Measurements from ENCODE around the gene LTBP1.
A peak's percentile ranks its signal among the peaks of the same experiment; 100 is the strongest.

The LTBP1 gene

DNA sequence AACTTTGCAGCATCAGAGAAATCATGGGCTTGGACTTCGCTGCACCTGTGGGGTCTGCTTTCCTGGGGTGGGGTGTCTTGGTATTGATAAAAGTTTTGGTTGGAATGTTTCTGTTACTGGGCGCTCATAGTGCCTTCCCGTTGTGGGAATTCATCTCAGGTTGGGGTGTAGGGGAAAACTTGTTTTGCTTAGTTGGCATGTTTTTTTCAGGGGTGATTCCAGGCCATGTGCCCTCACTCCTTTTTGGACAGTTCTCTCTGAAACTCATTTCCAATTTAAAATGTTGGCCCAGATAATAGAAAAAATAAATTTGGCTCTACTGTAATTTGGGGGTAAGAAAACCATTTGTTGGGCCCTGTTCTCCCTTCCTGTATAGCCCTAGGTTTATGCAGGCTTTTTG, 1.5 kb downstream of the LTBP1 start:
- Histone ChIP-seq H3K9me3 (ENCODE audit: control insufficient read depth, low read length) (no peaks in the 10 kb centered on the region), H3K9ac (ENCODE audit: low read length) (no peak overlapping the region), H3K36me3 (ENCODE audit: control insufficient read depth, insufficient read depth, low read length, severe bottlenecking) (no peaks in the 10 kb centered on the region), H3K4me3 (ENCODE audit: low read length) (no peak overlapping the region), H3K27me3 (replicated peaks; ENCODE audit: control insufficient read depth, insufficient read depth, low read length) (peaks cover 25% of the 10 kb centered on the region), H3K4me1 (ENCODE audit: control insufficient read depth, insufficient read depth, low read length) (no peaks in the 10 kb centered on the region)
- DNase-seq (ENCODE audit: low read depth) = no peak

DNA sequence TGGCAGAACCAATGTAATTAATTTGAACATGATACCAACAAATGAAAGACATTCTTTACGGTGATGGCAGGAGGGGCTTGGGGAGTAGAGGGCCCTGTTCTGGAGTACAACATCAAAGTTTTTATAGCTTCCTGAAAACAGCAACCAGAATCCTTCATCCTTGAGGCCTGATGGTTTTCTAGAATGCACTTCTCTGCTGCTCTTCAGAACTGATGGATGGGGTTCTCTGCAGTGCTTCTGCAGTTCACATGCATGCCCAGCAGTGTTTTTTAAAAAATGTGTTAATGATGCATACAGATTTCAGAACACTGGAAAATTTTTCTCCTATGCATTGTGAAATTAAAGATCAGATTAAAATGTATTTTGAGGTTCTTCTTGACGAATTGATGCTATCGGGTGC, 2.5 kb downstream of the LTBP1 start:
- Histone ChIP-seq H3K9me3 (ENCODE audit: control insufficient read depth, low read length) (no peaks in the 10 kb centered on the region), H3K36me3 (ENCODE audit: control insufficient read depth, insufficient read depth, low read length, severe bottlenecking) (no peaks in the 10 kb centered on the region), H3K9ac (ENCODE audit: low read length) (no peak overlapping the region), H3K4me1 (ENCODE audit: control insufficient read depth, insufficient read depth, low read length) (no peaks in the 10 kb centered on the region), H3K4me3 (ENCODE audit: low read length) (no peak overlapping the region), H3K27me3 (replicated peaks; ENCODE audit: control insufficient read depth, insufficient read depth, low read length) (peaks cover 25% of the 10 kb centered on the region)
- no peak for DNase-seq (ENCODE audit: low read depth)

DNA sequence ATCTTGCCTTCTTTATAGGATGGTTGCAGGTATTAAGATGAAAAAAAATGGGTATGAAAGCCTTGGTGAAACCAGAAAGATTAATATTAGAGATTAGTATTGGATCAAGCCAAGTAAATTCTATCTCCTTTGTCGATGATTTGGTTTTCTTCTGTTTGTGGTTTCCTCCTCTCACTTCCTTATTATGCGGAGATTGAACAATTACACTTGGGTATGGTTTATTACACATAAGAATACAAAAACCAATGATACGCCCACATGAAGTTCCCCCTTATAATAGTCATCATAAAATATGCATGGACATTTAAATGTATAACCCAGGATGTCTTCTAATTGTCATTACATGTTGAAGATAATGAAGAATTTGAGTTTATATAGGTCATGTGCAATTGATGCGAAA, 4.9 kb downstream of the LTBP1 start:
- no peak for DNase-seq (ENCODE audit: low read depth)
- no peaks in the 10 kb centered on the region for H3K36me3 ChIP-seq (ENCODE audit: control insufficient read depth, insufficient read depth, low read length, severe bottlenecking)
- no peaks in the 10 kb centered on the region for H3K4me1 ChIP-seq (ENCODE audit: control insufficient read depth, insufficient read depth, low read length)
- H3K4me3 ChIP-seq (ENCODE audit: low read length) = no peak overlapping the region
- no peak overlapping the region for H3K9ac ChIP-seq (ENCODE audit: low read length)
- H3K27me3 ChIP-seq (replicated peaks; ENCODE audit: control insufficient read depth, insufficient read depth, low read length) = peaks cover 25% of the 10 kb centered on the region
- no peaks in the 10 kb centered on the region for H3K9me3 ChIP-seq (ENCODE audit: control insufficient read depth, low read length)

DNA sequence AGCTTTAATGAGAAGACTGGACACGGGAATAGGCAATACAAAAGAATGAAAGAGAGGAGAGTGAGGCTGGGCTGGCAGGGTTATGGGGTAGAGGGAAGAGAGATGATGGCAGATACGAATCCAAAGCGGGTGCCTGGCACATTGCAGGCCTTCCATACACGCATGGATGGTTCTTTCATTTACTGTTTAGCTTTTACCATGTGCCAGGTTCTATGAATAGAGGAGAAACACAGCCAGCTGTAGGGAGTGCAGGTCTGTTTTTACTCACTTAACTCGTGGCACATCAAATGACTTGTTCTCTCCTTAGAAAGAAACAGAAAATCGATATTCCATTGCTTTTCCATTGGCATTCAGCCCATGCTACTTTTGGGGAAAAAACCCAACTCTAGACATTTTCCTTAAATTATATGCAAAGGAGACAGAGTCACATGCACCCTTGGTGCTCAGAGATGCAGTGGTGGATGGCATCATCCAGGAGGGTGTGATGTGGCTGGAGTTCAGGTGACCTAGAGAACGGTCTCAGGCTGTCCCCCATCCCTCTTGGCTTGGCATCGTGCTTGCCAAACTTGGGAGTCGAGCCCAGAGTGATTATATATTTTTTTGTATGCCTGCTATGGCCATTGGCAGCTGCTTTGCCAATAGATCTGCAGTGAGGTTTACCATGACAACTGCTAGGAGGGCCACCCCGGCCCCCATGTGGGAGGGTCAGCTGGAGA, 6.2 kb downstream of the LTBP1 start:
- Histone ChIP-seq H3K4me1 (ENCODE audit: control insufficient read depth, insufficient read depth, low read length) (no peaks in the 10 kb centered on the region), H3K9me3 (ENCODE audit: control insufficient read depth, low read length) (no peaks in the 10 kb centered on the region), H3K36me3 (ENCODE audit: control insufficient read depth, insufficient read depth, low read length, severe bottlenecking) (no peaks in the 10 kb centered on the region), H3K27me3 (replicated peaks; ENCODE audit: control insufficient read depth, insufficient read depth, low read length) (peaks cover 36% of the 10 kb centered on the region), H3K9ac (ENCODE audit: low read length) (no peak overlapping the region), H3K4me3 (ENCODE audit: low read length) (no peak overlapping the region)
- DNase-seq (ENCODE audit: low read depth) = no peak

DNA sequence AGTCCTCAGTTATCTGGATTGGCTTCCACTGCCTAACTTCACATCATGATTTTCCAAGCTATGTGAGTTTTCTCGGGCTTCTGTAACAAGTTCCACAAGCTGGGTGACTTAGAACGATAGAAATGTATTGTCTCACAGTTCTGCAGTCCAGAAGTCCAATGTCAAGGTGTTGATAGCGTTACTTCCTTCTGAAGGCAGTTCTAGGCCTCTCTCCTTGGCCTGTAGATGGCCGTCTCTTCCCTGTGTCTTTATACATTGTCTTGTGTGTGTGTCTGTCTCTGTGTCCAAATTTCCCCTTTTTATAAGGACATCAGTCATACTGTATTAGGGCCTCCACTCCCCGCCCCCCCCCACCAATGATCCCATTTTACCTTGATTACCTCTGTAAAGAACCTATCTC, 7.5 kb downstream of the LTBP1 start:
- DNase-seq (ENCODE audit: low read depth) = no peak
- no peak overlapping the region for H3K4me3 ChIP-seq (ENCODE audit: low read length)
- H3K36me3 ChIP-seq (ENCODE audit: control insufficient read depth, insufficient read depth, low read length, severe bottlenecking) = no peaks in the 10 kb centered on the region
- peaks cover 31% of the 10 kb centered on the region for H3K27me3 ChIP-seq (replicated peaks; ENCODE audit: control insufficient read depth, insufficient read depth, low read length)
- H3K9me3 ChIP-seq (ENCODE audit: control insufficient read depth, low read length) = no peaks in the 10 kb centered on the region
- H3K4me1 ChIP-seq (ENCODE audit: control insufficient read depth, insufficient read depth, low read length) = peaks cover 9% of the 10 kb centered on the region
- H3K9ac ChIP-seq (ENCODE audit: low read length) = no peak overlapping the region

DNA sequence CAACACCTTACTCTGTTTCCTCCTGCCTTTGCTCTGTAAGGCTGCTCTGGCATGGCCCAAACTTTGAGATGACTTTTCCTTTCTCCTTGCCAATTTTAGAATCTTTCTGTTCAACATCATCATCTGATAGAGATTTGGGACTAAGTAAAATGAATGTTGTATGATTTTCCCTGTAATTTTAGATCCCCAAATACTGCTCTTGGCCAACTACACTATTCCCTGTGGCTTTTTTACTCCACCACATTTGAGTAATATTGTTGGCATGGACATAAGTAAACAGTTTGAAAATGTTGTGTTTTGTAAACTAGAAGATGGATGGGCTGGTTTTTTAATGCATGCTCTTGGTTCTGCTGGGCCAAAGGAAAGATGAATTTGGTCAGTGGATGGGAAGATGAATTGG, 12.1 kb downstream of the LTBP1 start:
- Histone ChIP-seq H3K27me3 (replicated peaks; ENCODE audit: control insufficient read depth, insufficient read depth, low read length) (peaks cover 15% of the 10 kb centered on the region), H3K36me3 (ENCODE audit: control insufficient read depth, insufficient read depth, low read length, severe bottlenecking) (no peaks in the 10 kb centered on the region), H3K4me1 (ENCODE audit: control insufficient read depth, insufficient read depth, low read length) (peaks cover 9% of the 10 kb centered on the region), H3K4me3 (ENCODE audit: low read length) (no peak overlapping the region), H3K9ac (ENCODE audit: low read length) (no peak overlapping the region), H3K9me3 (ENCODE audit: control insufficient read depth, low read length) (no peaks in the 10 kb centered on the region)
- DNase-seq (ENCODE audit: low read depth) = peak; percentile 44

DNA sequence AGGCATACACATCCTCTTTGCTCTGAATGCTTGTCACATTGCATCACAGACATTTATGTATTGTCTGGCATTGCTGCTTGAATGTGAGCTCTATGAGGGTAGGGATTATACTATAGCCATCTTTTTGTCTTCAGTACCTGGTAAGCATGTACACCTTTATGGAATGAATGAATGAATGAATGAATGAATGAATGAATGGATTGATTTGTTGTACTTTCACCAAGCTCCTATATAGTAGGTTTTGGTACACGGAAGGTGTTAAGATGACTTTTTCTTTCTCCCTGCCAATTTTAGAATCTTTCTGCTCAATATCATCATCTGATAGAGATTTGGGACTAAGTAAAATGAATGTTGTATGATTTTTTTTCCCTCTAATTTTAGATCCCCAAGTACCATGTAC, 13.5 kb downstream of the LTBP1 start:
- Histone ChIP-seq H3K9me3 (ENCODE audit: control insufficient read depth, low read length) (no peaks in the 10 kb centered on the region), H3K4me3 (ENCODE audit: low read length) (no peak overlapping the region), H3K4me1 (ENCODE audit: control insufficient read depth, insufficient read depth, low read length) (peaks cover 11% of the 10 kb centered on the region), H3K9ac (ENCODE audit: low read length) (no peak overlapping the region), H3K36me3 (ENCODE audit: control insufficient read depth, insufficient read depth, low read length, severe bottlenecking) (no peaks in the 10 kb centered on the region), H3K27me3 (replicated peaks; ENCODE audit: control insufficient read depth, insufficient read depth, low read length) (peaks cover 15% of the 10 kb centered on the region)
- DNase-seq (ENCODE audit: low read depth) = no peak

DNA sequence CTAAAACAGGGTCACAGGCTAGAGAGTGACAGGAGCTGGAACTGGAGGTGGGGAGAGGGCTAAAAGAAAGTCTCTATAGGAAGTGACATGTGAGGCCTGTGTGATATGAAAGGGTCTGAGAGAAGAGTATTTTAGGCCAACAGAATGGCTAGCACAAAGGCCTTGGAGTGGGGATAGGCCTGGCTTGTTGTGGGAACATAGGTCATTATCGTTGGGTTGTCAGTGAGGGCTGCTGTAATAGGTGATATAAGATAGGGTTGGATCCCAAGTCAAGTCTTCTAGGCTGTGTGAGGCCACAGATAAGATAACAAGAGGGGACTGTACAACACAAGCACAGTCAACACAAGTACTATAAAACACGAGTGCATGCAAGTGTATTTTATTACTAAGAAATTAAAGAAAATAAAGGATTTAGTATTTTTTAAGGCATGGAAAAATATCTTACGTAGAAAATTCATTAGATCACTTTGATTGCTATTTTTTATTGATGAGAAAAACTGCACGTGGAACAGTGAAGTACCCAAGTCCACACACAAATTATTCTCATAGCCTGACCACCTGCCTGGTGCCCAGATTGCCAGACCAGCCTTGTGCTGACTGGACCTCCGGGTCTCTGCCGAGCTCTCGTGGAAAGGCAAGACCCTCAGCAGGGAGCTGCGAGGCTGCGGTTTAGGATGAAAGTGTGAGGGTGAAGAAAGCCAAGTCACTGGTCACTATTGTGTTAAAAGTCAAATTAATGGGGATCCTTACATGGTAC, 14.1 kb downstream of the LTBP1 start:
- no peaks in the 10 kb centered on the region for H3K36me3 ChIP-seq (ENCODE audit: control insufficient read depth, insufficient read depth, low read length, severe bottlenecking)
- H3K4me1 ChIP-seq (ENCODE audit: control insufficient read depth, insufficient read depth, low read length) = peaks cover 11% of the 10 kb centered on the region
- DNase-seq (ENCODE audit: low read depth) = no peak
- no peak overlapping the region for H3K4me3 ChIP-seq (ENCODE audit: low read length)
- H3K9me3 ChIP-seq (ENCODE audit: control insufficient read depth, low read length) = no peaks in the 10 kb centered on the region
- H3K9ac ChIP-seq (ENCODE audit: low read length) = no peak overlapping the region
- peaks cover 15% of the 10 kb centered on the region for H3K27me3 ChIP-seq (replicated peaks; ENCODE audit: control insufficient read depth, insufficient read depth, low read length)

DNA sequence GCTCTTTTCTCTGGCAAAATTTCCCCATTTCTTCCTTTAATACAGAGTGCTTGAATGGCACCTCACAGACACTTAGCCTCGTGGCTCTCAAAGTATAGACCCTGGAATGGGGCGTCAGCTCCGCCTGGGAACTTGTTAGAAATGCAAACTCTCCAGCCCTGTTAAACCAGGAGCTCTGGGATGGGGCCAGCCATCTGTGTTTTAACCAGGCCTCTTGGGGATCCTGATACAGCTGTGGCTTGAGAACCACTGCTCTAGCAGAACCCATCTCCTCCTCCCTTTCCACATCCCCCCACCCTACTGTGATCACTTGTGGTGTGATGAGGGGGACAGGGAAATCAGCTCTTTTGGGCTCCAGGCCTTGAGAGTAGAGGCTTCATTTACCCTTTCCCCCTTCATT, 15.9 kb downstream of the LTBP1 start:
- Histone ChIP-seq H3K36me3 (ENCODE audit: control insufficient read depth, insufficient read depth, low read length, severe bottlenecking) (no peaks in the 10 kb centered on the region), H3K27me3 (replicated peaks; ENCODE audit: control insufficient read depth, insufficient read depth, low read length) (peaks cover 2% of the 10 kb centered on the region), H3K4me1 (ENCODE audit: control insufficient read depth, insufficient read depth, low read length) (peaks cover 11% of the 10 kb centered on the region), H3K9ac (ENCODE audit: low read length) (no peak overlapping the region), H3K9me3 (ENCODE audit: control insufficient read depth, low read length) (no peaks in the 10 kb centered on the region), H3K4me3 (ENCODE audit: low read length) (no peak overlapping the region)
- DNase-seq (ENCODE audit: low read depth) = no peak

DNA sequence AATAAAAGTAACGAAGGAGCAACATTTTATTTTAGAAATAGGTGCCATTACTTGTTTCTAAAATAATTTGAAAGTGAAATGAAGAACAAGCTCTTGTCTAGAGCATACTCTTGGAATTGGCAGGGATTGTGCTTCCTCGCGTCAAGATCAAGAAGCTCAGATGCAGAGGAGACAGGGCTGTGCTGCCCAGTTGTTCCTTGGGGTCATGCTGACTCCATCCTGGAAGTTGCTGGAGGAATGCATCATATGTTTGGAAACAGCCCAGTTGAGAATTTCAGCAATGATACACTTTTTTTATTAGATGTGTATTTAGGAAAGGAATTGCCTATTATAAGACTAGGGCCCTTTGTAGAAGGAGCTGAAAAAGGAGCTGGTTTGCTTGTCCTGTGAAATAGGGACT, 17.2 kb downstream of the LTBP1 start:
- H3K36me3 ChIP-seq (ENCODE audit: control insufficient read depth, insufficient read depth, low read length, severe bottlenecking) = no peaks in the 10 kb centered on the region
- H3K9me3 ChIP-seq (ENCODE audit: control insufficient read depth, low read length) = no peaks in the 10 kb centered on the region
- peaks cover 4% of the 10 kb centered on the region for H3K4me1 ChIP-seq (ENCODE audit: control insufficient read depth, insufficient read depth, low read length)
- H3K27me3 ChIP-seq (replicated peaks; ENCODE audit: control insufficient read depth, insufficient read depth, low read length) = no peaks in the 10 kb centered on the region
- H3K9ac ChIP-seq (ENCODE audit: low read length) = no peak overlapping the region
- H3K4me3 ChIP-seq (ENCODE audit: low read length) = no peak overlapping the region
- peak; percentile 52 for DNase-seq (ENCODE audit: low read depth)

DNA sequence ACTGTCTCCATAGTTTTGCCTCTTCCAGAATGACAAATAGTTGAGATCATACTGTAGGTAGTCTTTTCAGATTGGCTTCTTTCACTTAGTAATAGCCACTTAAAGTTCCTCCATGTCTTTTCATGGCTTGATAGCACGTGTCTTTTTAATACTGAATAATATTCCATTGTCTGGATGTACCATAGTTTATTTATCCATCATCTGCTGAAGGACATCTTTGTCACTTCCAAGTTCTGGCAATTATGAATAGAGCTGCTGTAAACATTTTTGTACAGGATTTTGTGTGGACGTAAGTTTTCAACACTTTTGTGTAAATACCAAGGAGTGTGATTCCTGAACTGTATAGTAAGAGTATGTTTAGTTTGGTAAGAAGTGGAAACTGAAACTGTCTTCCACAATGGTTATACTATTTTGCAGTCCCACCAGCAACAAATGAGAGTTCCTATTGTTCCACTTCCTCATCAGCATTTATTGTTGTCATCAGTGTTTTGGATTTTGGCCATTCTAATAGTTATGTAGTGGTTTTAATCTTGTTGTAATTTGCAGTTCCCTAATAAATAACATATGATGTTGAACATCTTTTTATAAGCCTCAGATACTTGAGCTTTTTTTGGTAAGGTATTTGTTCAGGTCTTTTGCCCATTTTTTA, 18.9 kb downstream of the LTBP1 start:
- H3K36me3 ChIP-seq (ENCODE audit: control insufficient read depth, insufficient read depth, low read length, severe bottlenecking) = no peaks in the 10 kb centered on the region
- DNase-seq (ENCODE audit: low read depth) = no peak
- no peaks in the 10 kb centered on the region for H3K9me3 ChIP-seq (ENCODE audit: control insufficient read depth, low read length)
- H3K9ac ChIP-seq (ENCODE audit: low read length) = no peak overlapping the region
- no peaks in the 10 kb centered on the region for H3K27me3 ChIP-seq (replicated peaks; ENCODE audit: control insufficient read depth, insufficient read depth, low read length)
- H3K4me1 ChIP-seq (ENCODE audit: control insufficient read depth, insufficient read depth, low read length) = peaks cover 2% of the 10 kb centered on the region
- H3K4me3 ChIP-seq (ENCODE audit: low read length) = no peak overlapping the region

Measured in adipocyte (in vitro differentiated cells).